Ascending aorta (tissue), 2 donors: ENCODE measurements around the gene OGFR. TPM values are rescaled to one million over a fixed set of nuclear protein-coding genes. Genes with fewer than 3 reads are reported as not detected.

Source experiments
- DNase-seq, 2 donors: peaks; one replicate each; pipeline ENCODE4 v3.0.0-alpha.2; 2019; ENCODE audit warnings: low spot score in 2 of 2
- H3K27ac ChIP-seq, 2 donors: fragments of 200-600 bp; sonication (generic); one replicate each; pipeline ENCODE4 v1.5.1; 2016 to 2017; ENCODE audit warnings: mild to moderate bottlenecking in 1 of 2
- H3K27me3 ChIP-seq: fragments of 200-600 bp; sonication (generic); one replicate; pipeline ENCODE4 v1.5.1; 2017
- H3K36me3 ChIP-seq, 2 donors: fragments of 200-600 bp; sonication (generic); one replicate each; pipeline ENCODE4 v1.5.1; 2016
- H3K4me1 ChIP-seq, 2 donors: fragments of 200-600 bp; sonication (generic); one replicate each; pipeline ENCODE4 v1.5.1; 2016 to 2017; ENCODE audit warnings: mild to moderate bottlenecking in 1 of 2
- H3K4me3 ChIP-seq, 2 donors: fragments of 200-600 bp; sonication (generic); one replicate each; pipeline ENCODE4 v1.5.1; 2016 to 2017; ENCODE audit warnings: mild to moderate bottlenecking in 1 of 2
- H3K9me3 ChIP-seq, 2 donors: fragments of 200-600 bp; sonication (generic); one replicate each; pipeline ENCODE4 v1.5.1; 2016
- intact Hi-C: fragments of 100-400 bp; cut with DNase I; formaldehyde crosslinking; loops from one replicate; pipeline ENCODE4 v1.15.1; 2023
- total RNA-seq: library from RNA; depleted of rRNA; stranded (reverse); fragments of >200 nt; gene quantifications from one replicate; pipeline ENCODE4 v1.1.0, GENCODE V29; 2016
- TF ChIP-seq, protein P1 (sequence below), 3 experiments: fragments of 200-600 bp in 2 of 3; fragments of 450-650 bp in 1 of 3; sonication (generic) in 2 of 3; IDR thresholded peaks; one replicate each; pipeline ENCODE4 v1.5.1; 2016 to 2019; ENCODE audit warnings: antibody characterized with exemption in 3 of 3, mild to moderate bottlenecking in 1 of 3, moderate library complexity in 1 of 3

Gene OGFR
- total RNA-seq, 1 donor from 2014 or later = 77.4 TPM

DNA sequence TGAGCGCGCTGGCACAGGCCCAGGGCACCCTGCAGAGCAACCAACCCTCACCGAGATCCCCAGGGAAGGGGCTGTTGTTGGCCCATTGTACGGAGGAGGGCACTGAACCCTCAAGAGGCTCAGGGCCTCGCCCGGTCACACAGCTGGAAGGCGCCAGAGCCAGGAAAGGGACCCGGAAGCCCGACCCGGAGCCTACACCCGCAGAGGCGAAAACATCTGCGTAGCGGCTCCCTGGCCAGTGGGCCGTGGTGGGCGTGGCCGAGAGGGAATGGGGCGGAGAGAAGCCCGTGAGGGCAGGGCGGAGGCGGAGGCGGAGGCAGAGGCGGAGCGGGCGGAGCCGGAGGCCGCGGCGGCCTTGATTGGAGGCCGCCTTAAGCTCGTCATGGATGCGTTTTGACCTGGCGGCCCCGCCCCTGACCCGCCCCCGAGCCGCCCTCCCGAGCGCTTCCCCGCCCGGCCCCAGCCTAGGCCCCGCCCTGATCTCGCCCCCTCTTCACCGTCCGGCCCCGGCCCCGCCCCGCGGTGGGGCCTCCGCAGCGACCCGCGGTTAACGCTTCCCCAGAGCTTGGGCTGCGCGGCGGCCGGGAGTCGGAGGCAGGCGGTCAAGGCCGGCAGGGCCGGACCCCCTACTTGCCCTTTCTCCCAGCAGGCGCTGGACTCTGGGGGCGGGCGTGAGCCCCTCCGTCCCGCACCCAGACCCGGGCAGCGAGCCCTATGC, 10.5 kb upstream of the OGFR start:
- peaks cover 4 to 15% of the 10 kb centered on the region in 2 donors for H3K4me1 ChIP-seq
- TF ChIP-seq, protein P1, sequence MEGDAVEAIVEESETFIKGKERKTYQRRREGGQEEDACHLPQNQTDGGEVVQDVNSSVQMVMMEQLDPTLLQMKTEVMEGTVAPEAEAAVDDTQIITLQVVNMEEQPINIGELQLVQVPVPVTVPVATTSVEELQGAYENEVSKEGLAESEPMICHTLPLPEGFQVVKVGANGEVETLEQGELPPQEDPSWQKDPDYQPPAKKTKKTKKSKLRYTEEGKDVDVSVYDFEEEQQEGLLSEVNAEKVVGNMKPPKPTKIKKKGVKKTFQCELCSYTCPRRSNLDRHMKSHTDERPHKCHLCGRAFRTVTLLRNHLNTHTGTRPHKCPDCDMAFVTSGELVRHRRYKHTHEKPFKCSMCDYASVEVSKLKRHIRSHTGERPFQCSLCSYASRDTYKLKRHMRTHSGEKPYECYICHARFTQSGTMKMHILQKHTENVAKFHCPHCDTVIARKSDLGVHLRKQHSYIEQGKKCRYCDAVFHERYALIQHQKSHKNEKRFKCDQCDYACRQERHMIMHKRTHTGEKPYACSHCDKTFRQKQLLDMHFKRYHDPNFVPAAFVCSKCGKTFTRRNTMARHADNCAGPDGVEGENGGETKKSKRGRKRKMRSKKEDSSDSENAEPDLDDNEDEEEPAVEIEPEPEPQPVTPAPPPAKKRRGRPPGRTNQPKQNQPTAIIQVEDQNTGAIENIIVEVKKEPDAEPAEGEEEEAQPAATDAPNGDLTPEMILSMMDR (IDR thresholded peaks at IDR 0.05) = no peak
- H3K9me3 ChIP-seq = no peaks in the 10 kb centered on the region
- H3K27me3 ChIP-seq = no peaks in the 10 kb centered on the region
- H3K4me3 ChIP-seq = peak overlapping the region; percentile 89
- peaks cover 9 to 12% of the 10 kb centered on the region in 2 donors for H3K36me3 ChIP-seq
- peak overlapping the region; percentile 90 to 94 for H3K27ac ChIP-seq
- DNase-seq = peak; percentile 79 to 97
- intact Hi-C loops = loop anchor here (1.0 to 10.0 kb wide), 12 partner anchors 10 to 1071 kb away; partner anchors contain the start of genes ABHD16B, ADRM1, CABLES2 and LSM14B

DNA sequence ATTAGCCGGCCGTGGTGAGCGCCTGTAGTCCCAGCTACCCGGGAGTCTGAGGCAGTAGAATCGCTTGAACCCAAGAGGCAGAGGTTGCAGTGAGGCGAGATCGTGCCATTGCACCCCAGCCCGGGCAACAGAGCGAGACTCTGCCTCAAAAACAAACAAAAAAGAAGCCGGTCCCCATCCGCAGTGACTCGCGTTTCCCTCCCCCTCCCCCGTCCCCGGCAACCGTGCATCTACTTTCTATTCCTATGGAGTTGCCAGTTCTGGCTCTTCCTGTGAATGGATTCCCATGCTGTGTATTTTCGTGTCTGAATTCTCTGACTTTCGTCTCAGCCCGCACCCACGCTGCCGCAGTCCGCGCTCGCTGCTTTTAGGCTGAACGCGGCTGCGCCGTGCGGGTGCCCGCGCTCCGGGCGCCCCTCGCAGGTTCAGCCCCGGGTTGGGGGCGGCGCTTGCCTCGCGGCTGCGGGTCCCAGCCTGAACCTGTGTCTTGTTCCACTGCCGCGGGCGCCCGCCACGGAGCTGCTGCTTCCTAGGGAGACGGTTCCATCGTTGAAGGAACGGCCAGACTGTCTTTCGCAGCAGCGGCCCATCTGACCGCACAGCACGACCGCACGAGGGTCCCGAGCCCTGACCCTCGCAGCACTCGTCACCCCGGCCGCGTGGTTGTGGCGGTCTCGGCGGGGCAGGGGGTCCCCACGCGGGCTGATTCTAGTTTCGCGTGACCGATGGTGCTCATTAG, 9.4 kb upstream of the OGFR start:
- DNase-seq = no peak
- Histone ChIP-seq H3K4me3 (peak overlapping the region; percentile 89), H3K36me3 (peaks cover 14 to 21% of the 10 kb centered on the region in 2 donors), H3K27ac (peak overlapping the region; percentile 89 to 90), H3K9me3 (no peaks in the 10 kb centered on the region), H3K27me3 (no peaks in the 10 kb centered on the region), H3K4me1 (peaks cover 4 to 15% of the 10 kb centered on the region in 2 donors)
- intact Hi-C loops = loop anchor here (2.0 to 10.0 kb wide), 6 partner anchors 132 to 1070 kb away; partner anchors contain the start of genes ABHD16B, DIDO1, OSBPL2 and PSMA7
- TF ChIP-seq, protein P1 (IDR thresholded peaks at IDR 0.05) = no peak

DNA sequence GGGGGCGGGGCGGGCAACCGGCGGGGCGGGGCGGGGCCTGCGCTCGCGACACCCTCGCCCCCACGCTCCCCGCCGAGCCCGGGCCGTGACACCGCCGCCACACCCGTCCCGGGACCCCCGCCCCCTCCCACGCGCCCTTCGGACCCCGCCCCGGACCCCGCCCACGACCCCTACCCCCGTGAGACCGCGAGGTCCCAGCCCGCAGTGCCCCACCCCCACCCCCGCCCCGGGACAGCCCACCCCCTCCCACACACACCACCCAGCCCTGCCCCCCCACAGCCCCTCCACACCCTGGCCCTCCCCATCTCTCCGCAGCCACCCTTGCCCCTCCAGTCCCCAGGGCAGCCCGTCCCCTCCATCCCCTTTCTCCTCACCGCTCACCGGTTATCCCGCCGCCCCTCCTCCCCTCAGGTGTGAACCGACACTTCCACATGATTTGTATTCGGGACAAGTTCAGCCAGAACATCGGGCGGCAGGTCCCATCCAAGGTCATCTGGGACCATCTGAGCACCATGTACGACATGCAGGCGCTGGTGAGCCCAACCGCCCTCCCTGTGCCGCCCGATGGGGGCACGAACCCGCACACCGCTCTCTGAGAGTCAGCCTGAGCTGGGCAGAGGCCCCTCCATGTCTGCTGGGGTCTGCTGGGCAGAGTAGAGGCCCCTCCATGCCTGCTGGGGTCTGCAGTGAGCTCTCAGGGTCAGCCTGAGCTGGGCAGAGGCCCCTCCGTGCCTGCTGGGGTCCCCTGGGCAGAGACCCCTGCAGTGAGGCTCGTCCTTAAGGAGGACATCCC, 7.7 kb upstream of the OGFR start:
- Histone ChIP-seq H3K4me1 (peaks cover 4 to 13% of the 10 kb centered on the region in 2 donors), H3K9me3 (no peaks in the 10 kb centered on the region), H3K36me3 (peaks cover 14 to 29% of the 10 kb centered on the region in 2 donors), H3K4me3 (peak overlapping the region; percentile 82 to 89), H3K27me3 (no peaks in the 10 kb centered on the region), H3K27ac (peak overlapping the region; percentile 64 to 80)
- intact Hi-C loops = loop anchor here (5.0 to 10.0 kb wide), 5 partner anchors 130 to 1068 kb away; partner anchors contain the start of genes ABHD16B, DIDO1, PSMA7 and RPS21
- TF ChIP-seq, protein P1 (IDR thresholded peaks at IDR 0.05) = no peak
- DNase-seq = no peak

DNA sequence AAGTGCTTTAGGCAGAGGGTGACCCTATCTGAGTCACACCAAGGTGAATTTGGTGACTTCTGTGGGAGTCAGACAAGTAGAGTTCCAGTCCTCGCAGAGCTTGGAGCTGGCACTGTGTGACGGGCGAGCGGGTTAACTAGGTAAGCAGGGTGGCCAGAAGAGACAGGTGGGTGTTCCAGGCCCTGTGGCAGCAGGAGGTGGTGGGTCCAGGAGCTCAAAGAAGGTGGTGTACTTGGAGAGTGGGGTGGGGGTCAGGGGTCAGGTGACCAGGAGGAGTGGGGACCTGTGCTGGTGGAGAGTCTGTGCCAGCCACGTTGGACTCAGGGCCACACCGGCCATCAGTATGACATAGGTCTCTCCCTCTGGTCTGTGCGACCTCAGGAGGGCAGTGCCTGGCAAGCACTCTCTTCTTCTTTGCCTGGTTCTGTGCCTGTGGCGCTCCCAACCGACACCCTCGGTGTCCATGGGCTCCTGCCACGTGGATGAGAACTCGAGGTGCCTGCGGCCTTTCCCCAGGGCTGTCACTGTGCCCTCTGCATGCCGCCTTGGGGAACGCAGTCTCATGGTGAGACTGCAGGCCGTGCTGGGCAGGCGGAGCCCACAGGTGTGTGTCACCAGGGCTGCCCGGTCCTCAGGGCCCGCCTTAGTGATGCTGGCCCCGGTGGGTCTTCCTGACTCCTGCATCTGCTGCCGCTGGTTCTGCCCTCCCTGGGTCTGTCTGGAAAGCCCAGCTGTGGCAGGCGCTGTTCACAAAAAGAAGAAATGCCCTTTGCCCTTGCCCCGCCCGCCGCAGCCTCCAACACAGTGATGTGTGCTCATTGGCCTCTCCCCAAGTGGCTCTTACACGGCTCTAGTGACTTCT, 6.7 kb upstream of the OGFR start:
- Histone ChIP-seq H3K27ac (peak overlapping the region in 1 of 2 donors; percentile 60), H3K36me3 (peaks cover 14 to 29% of the 10 kb centered on the region in 2 donors)

More for the DNA sequence above, 6.7 kb upstream of the OGFR start:
- Histone ChIP-seq H3K9me3 (no peaks in the 10 kb centered on the region), H3K27me3 (no peaks in the 10 kb centered on the region), H3K4me3 (peak overlapping the region in 1 of 2 donors; percentile 82), H3K4me1 (peaks cover 4 to 13% of the 10 kb centered on the region in 2 donors)
- TF ChIP-seq, protein P1 (IDR thresholded peaks at IDR 0.05) = no peak
- no peak for DNase-seq
- intact Hi-C loops = loop anchor here (5.0 to 10.0 kb wide), 5 partner anchors 129 to 1067 kb away; partner anchors contain the start of genes ABHD16B, DIDO1, PSMA7 and RPS21
